ENCODE results near the gene KRT9. TPM values are rescaled to one million over a fixed set of nuclear protein-coding genes. Genes with fewer than 3 reads are reported as not detected.

Gene KRT9
- total RNA-seq, 2 experiments from 2014 or later, result not detected

DNA sequence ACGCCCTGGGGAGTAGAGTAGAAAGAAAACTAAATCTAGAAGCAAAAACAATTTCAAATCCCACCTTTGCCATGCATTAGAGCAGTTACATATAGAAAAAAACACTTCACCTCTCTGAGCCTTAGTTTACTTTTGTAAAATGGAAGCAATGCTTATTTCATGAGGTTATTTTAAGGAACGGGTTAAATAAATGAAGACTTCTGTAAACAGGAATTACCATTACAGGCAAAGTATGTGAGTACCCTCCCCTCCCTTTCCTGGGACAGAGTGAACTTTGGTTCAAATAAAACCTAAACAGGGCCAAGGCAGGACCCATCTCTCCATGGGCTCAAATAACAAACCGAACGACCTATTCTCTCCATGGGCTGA, 48.6 kb downstream of the KRT9 start:
- H3K36me3 Mint-ChIP-seq, result no peaks in the 10 kb centered on the region
- no peaks in the 10 kb centered on the region for H3K9me3 Mint-ChIP-seq
- peaks cover 25% of the 10 kb centered on the region for H3K27me3 Mint-ChIP-seq
- no peak overlapping the region for H3K4me3 Mint-ChIP-seq
- no peak for DNase-seq
- H3K4me1 Mint-ChIP-seq, result peaks cover 7% of the 10 kb centered on the region
- no peak overlapping the region for H3K27ac Mint-ChIP-seq

DNA sequence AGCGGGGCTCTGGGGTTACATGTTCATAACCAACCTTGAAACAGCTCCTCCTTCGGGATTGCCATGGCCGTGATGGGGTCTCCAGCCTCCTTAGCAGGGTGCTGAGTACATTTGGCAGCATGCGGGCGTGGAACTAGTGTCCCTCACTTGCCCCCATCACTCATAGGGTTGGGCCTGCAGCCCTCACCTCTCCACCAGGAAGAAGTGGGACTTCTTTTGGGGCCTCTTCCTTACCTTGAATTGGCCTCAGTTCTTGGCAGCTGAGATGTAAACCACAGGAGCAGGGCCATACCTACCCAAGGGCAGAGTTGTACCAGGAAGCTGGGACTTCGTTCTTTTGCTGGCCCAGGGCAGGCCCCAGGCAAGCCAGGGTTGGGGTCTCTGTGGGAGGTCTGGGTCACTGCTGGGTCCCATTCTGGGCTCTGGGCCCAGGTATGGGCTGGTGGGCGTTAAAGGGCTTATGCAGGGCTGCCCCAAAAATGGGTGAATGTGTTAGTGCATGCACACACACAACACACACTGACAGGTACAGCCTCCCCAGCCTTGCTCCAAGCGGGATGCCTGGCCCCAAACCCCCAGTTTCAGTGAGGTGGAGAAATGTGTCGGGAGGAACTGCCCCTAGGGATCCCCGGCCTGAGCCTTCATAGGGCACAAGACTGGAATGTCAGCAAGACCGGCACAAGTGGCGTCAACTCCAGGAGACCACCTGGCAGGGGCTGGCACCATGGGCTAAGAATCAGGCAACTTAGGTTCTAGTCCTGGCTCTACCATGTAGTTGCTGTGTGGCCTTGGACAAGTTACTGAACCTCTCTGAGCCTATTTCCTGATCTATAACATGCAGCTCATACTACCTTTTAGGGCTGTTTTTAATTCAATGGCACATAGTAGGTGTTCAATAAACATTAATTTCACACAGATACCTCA, 49.3 kb downstream of the KRT9 start:
- peaks cover 7% of the 10 kb centered on the region for H3K4me1 Mint-ChIP-seq
- H3K36me3 Mint-ChIP-seq, result no peaks in the 10 kb centered on the region
- no peak for DNase-seq
- peaks cover 19% of the 10 kb centered on the region for H3K27me3 Mint-ChIP-seq
- H3K9me3 Mint-ChIP-seq, result no peaks in the 10 kb centered on the region
- no peak overlapping the region for H3K27ac Mint-ChIP-seq
- no peak overlapping the region for H3K4me3 Mint-ChIP-seq

DNA sequence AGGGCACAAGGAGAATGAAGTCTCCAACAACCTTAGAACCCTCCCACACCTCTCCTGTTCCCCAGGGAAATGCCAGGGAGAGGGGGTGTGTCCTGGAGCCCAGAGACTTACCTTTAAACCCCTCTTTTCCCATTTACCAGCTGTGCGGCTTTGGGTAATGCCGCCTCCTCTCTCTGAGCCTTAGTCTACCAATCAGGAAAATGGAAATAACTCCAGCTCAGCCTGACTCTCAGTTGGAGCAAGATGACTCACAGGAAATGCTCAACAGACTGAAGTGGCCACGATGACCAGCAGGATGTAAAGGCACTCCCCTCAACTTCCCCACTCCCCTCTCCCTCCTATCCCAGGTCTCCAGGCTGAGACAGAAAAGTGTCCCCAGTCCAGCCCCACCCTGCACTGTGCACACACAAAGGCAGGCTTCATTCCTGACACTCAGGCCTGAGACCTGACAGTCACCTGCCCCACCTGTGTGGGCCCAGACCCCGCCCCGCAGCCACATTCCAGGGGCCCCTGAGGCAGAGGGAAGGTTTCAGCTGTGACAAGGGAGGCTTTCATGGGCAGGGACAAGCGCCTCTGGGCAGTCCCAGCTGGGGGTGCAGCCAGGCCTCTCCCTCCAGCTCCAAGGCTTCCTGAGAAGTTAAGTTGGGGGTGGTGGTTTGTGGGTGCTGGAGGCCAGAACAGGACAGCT, 50.1 kb downstream of the KRT9 start:
- Mint-ChIP-seq H3K27ac (no peak overlapping the region), H3K27me3 (peaks cover 11% of the 10 kb centered on the region), H3K36me3 (no peaks in the 10 kb centered on the region), H3K4me3 (no peak overlapping the region), H3K4me1 (no peaks in the 10 kb centered on the region), H3K9me3 (no peaks in the 10 kb centered on the region)
- no peak for DNase-seq

DNA sequence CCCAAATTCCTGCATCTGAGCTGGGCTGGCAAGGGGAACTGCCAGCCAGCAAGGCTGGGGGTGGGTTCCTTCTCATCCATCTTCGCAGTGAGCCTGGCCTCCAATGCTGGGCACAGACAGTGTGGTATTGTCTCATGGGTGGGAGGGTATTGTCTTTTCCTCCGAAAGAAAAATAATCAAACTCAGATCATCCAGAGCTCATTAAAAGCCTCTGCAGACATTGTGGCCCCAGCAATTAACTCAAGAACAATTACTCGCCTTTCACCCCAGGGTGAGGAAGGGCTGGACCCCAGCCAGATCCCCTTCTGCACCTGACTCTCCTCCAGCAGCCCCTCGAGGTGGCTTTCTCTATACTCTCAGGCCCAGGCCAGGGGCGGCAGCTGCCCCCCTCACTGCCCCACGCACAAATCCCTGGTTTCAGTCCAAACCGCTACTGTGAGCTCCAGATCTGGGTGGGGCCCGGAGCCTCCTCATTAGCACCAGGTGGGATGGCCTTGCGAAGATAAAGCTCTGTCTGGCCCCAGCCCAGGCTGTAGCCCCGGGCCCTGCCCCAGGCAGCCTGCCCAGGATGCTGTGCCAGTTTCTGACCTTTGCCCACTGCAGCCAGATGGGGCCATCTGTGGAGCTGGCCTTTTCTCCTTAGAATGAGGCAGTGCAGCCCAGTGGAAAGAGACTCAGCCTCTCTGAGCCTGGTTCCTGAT, 50.9 kb downstream of the KRT9 start:
- no peak for DNase-seq
- Mint-ChIP-seq H3K27me3 (peaks cover 5% of the 10 kb centered on the region), H3K4me3 (no peak overlapping the region), H3K36me3 (no peaks in the 10 kb centered on the region), H3K27ac (no peak overlapping the region), H3K9me3 (no peaks in the 10 kb centered on the region), H3K4me1 (no peaks in the 10 kb centered on the region)

DNA sequence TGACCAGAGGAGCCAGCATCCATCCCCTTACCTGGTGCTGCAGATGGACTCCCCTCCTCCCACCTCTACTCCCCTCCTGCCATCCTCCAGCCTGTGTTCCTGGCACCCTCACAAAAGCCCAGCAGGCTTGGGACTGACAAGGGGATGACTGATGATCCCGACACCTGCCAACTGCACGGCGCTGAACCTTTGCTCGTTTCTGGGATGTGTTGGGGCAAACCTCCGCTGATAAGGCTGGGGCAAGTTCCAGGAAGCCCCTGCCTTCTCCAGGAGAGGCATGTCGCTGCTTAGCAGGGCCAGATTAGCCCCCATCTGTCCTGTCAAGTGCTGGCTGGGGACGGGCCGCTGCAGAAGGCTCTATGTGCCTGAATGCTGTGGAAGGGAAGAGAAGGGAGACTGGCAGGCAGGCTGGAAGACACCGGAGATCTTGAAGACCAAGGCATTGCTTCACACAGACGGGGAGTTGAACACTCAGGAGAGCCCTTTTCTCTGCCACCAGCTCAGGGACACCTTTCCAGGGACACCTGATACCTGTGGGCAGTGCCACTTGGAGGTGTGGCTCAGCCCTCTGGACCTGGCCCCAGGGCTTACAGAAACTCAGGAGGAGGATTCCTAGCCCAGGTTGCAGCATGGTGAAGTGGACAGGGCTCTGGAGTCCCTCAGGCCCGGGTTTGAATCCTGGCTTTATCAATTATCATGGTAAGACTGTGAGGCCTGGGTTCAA, 52.2 kb downstream of the KRT9 start:
- H3K4me3 Mint-ChIP-seq, result no peak overlapping the region

DNA sequence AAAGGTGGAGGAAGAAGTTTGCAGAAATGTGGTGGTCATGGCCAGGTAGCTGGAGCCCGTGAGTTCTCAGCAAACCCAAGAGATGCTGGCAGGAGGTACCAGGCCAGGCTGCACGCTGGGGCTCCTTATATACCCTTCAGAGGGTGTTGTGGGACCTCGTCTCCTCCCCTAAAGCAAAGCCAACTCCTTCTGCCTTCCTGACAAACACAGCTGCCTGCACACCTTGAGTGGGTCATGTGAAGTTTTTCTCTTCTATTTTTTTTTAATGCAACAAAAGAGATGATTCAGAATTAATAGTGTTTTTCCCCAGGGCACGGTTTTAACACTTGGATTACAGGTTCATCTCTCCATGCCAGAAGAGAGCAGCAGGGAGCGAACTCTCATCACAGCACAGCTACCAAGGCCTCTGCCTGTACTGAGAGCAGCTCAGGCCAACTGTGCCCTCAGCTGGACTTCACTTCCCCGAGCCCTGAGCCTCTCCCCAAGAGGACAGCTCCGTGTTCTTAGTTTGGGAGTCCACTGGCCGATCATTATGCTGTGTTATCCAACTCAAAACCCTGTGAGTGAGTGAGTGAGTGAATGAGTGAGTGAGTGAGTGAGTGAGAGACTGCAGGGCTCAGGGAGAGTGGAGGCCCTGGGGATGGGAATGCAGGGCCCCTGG, 52.9 kb downstream of the KRT9 start, which contains the start of gene KRT15:
Gene KRT15 (minus strand): TSS at position 102 of the 661 bp plus-strand sequence. CDS start 63 bp downstream, at position 39.
- no peak within 1 kb of the TSS for H3K4me3 Mint-ChIP-seq
- no peaks in the 10 kb centered on the region for H3K9me3 Mint-ChIP-seq
- H3K27ac Mint-ChIP-seq, result no peak within 1 kb of the TSS
- H3K4me1 Mint-ChIP-seq, result no peaks in the 10 kb centered on the region
- no peaks in the 10 kb centered on the region for H3K36me3 Mint-ChIP-seq
- DNase-seq, result no peak
- H3K27me3 Mint-ChIP-seq, result no peaks in the 10 kb centered on the region

More for the DNA sequence above, 52.2 kb downstream of the KRT9 start:
- DNase-seq, result no peak
- Mint-ChIP-seq H3K9me3 (no peaks in the 10 kb centered on the region), H3K4me1 (no peaks in the 10 kb centered on the region), H3K27ac (no peak overlapping the region), H3K36me3 (no peaks in the 10 kb centered on the region), H3K27me3 (no peaks in the 10 kb centered on the region)

DNA sequence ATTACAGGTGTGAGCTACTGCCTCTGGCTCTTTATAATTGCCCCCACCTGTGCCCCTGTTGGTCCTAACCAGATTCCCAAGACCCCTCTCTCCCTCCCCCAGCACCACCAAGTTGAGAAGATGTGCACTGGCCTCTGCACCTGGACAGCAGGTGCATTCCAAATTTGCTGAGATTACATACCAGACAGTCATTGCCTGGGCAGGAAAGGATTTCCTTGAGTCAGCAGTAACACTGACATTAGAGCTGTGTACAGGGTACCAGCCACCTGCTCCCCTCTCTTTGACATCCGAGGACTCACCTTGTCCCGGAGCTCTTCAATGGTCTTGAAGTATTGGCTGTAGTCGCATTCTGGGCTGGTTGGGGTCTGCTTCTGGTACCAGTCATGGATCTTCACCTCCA, 53.8 kb downstream of the KRT9 start:
- no peak overlapping the region for H3K4me3 Mint-ChIP-seq
- H3K9me3 Mint-ChIP-seq, result no peaks in the 10 kb centered on the region
- H3K4me1 Mint-ChIP-seq, result no peaks in the 10 kb centered on the region
- no peak for DNase-seq
- no peak overlapping the region for H3K27ac Mint-ChIP-seq
- no peaks in the 10 kb centered on the region for H3K36me3 Mint-ChIP-seq
- H3K27me3 Mint-ChIP-seq, result no peaks in the 10 kb centered on the region

DNA sequence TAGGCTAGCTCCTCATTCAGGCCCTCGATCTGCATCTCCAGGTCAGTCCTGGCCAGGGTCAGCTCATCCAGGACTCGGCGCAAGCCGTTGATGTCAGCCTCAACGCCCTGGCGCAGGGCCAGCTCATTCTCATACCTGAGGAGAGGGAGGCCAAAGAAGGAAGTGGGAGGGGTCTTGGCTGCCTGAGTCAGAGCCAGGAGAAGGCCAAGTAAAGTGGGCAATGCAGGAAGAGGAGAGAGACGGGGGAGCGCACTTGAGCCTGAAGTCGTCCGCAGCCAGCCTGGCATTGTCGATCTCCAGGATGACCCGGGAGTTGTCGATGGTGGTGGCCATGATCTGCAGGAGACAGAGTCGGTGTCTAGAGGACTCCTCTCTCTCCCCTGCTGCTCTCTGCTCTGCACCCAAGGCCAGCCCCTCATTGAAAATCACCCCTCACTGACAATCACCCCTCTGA, 55.0 kb downstream of the KRT9 start:
- no peaks in the 10 kb centered on the region for H3K36me3 Mint-ChIP-seq
- no peaks in the 10 kb centered on the region for H3K9me3 Mint-ChIP-seq

DNA sequence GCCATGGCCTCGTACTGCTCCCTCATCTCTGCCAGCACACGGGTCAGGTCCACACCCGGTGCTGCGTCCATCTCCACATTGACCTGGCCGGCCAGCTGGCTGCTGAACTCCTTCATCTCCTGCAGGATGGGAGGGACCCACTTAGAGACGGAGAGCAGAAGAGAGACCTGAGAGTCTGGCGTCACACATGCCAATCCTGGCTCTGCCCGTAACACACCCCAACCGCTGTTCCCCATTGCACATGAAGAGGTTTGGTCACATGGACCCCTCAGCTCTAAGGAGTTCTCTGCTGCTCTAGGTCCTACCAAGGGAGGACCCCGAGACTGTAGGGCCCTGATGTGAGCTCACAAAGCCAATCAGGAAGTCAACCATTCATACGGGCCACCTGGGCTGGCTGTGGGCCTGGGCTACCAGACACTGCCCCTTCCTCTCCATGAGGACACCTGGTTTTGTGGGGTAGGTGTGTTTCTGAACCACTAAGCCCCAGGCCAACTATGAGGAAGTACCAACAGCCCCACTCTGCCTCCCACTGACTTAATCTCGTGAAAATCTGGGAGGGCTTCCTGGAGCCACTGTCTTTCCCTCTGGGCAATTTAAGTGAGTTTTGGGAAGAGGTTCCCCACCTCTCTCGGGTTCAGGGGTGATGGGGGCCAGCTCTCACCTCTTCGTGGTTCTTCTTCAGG, 55.6 kb downstream of the KRT9 start:
- H3K4me1 Mint-ChIP-seq, result no peaks in the 10 kb centered on the region
- no peaks in the 10 kb centered on the region for H3K36me3 Mint-ChIP-seq
- H3K27ac Mint-ChIP-seq, result no peak overlapping the region
- H3K4me3 Mint-ChIP-seq, result no peak overlapping the region
- H3K27me3 Mint-ChIP-seq, result no peaks in the 10 kb centered on the region
- H3K9me3 Mint-ChIP-seq, result no peaks in the 10 kb centered on the region
- DNase-seq, result no peak

More for the DNA sequence above, 55.0 kb downstream of the KRT9 start:
- no peak for DNase-seq
- H3K4me3 Mint-ChIP-seq, result no peak overlapping the region
- H3K27me3 Mint-ChIP-seq, result no peaks in the 10 kb centered on the region
- no peak overlapping the region for H3K27ac Mint-ChIP-seq
- H3K4me1 Mint-ChIP-seq, result no peaks in the 10 kb centered on the region

Other genes starting within 250 kb of the KRT9 start
- gene KRT33A, start 221.2 kb downstream of the KRT9 start, total RNA-seq, result not detected
- gene KRT33B, start 202.2 kb downstream of the KRT9 start, total RNA-seq, result not detected
- gene KRT34, start 189.8 kb downstream of the KRT9 start, total RNA-seq, result not detected
- gene KRT31, start 174.5 kb downstream of the KRT9 start, total RNA-seq, result not detected
- not detected for gene KRT37, start 147.5 kb downstream of the KRT9 start, total RNA-seq
- gene KRT38, start 131.1 kb downstream of the KRT9 start, total RNA-seq, result not detected
- not detected for gene KRT32, start 104.7 kb downstream of the KRT9 start, total RNA-seq
- not detected for gene KRT35, start 90.9 kb downstream of the KRT9 start, total RNA-seq
- gene KRT36, start 82.1 kb downstream of the KRT9 start, total RNA-seq, result not detected
- not detected for gene KRT13, start 66.4 kb downstream of the KRT9 start, total RNA-seq
- not detected for gene KRT15, start 53.2 kb downstream of the KRT9 start, total RNA-seq
- not detected for gene KRT19, start 43.8 kb downstream of the KRT9 start, total RNA-seq
- gene KRT14, start 14.8 kb upstream of the KRT9 start, total RNA-seq, result not detected
- not detected for gene KRT16, start 40.7 kb upstream of the KRT9 start, total RNA-seq
- gene KRT17, start 52.5 kb upstream of the KRT9 start, total RNA-seq, result not detected
- gene EIF1, start 116.8 kb upstream of the KRT9 start, total RNA-seq, result 1,000 to 10,000 TPM; 1,196 to 1,277 TPM
- gene GAST, start 140.3 kb upstream of the KRT9 start, total RNA-seq, result not detected
- under 1 TPM in 1 of 2 experiments, not detected in 1; 0.08 TPM for gene HAP1, start 162.6 kb upstream of the KRT9 start, total RNA-seq
- 1 to 10 TPM; 2.7 to 3.7 TPM for gene JUP, start 214.7 kb upstream of the KRT9 start, total RNA-seq
- gene P3H4, start 239.9 kb upstream of the KRT9 start, total RNA-seq, result 1 to 10 TPM; 1.5 to 1.8 TPM
- gene FKBP10, start 240.9 kb upstream of the KRT9 start, total RNA-seq, result under 1 TPM; 0.48 to 0.89 TPM

Measured in activated naive CD8-positive, alpha-beta T cell treated with anti-CD3 and anti-CD28 coated beads for 36 hours (primary cell).